ENCODE data around the gene SLC2A10.

The SLC2A10 gene

DNA sequence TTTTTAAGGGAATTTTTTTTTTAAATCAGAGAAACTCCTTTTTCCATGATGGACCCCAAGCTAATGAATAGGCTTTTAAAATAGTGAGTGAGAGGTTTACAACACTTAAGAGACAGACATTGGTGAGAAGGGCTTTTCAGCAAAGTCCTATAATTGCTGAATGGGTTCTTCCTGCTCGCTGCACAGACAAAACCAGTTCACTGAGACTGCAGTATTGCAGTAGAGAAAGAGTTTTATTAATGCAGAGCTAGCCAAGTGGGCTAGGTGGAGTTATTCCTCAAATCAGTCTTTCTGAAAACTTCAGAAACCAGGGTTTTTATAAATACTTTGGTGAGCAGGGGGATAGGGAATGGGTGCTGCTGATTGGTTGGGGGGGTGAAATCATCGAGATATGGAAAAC, 3.2 kb upstream of the SLC2A10 start:
- H3K4me1 ChIP-seq (ENCODE audit: control insufficient read depth, insufficient read depth, low read length), result no peaks in the 10 kb centered on the region
- H3K27ac ChIP-seq (ENCODE audit: extremely low read depth, low read depth, low read length), result no peak overlapping the region
- CTCF ChIA-PET, result interaction anchor here (1.1 kb wide), 1 partner anchor 193 kb away, joined by 4 read pairs; the partner anchor contains the start of gene ZNF334
- no peak for TF ChIP-seq MEIS1 (CRISPR knock-in tag; IDR thresholded peaks at IDR 0.05; ENCODE audit: borderline replicate concordance)
- no peak for TF ChIP-seq ZSCAN16 (tag by site-specific recombination; IDR thresholded peaks at IDR 0.05)
- TF ChIP-seq ZSCAN30 (tag by site-specific recombination; IDR thresholded peaks at IDR 0.05), result no peak
- no peak for TF ChIP-seq ZNF571 (tag by site-specific recombination; IDR thresholded peaks at IDR 0.05)
- no peak for TF ChIP-seq ZNF544 (tag by site-specific recombination; IDR thresholded peaks at IDR 0.05)
- TF ChIP-seq, protein P1, sequence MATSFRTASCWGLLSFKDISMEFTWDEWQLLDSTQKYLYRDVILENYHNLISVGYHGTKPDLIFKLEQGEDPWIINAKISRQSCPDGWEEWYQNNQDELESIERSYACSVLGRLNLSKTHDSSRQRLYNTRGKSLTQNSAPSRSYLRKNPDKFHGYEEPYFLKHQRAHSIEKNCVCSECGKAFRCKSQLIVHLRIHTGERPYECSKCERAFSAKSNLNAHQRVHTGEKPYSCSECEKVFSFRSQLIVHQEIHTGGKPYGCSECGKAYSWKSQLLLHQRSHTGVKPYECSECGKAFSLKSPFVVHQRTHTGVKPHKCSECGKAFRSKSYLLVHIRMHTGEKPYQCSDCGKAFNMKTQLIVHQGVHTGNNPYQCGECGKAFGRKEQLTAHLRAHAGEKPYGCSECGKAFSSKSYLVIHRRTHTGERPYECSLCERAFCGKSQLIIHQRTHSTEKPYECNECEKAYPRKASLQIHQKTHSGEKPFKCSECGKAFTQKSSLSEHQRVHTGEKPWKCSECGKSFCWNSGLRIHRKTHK (tag by site-specific recombination; IDR thresholded peaks at IDR 0.05), result no peak
- no peak for TF ChIP-seq ZXDB (tag by site-specific recombination; IDR thresholded peaks at IDR 0.05)
- TF ChIP-seq, protein P2, sequence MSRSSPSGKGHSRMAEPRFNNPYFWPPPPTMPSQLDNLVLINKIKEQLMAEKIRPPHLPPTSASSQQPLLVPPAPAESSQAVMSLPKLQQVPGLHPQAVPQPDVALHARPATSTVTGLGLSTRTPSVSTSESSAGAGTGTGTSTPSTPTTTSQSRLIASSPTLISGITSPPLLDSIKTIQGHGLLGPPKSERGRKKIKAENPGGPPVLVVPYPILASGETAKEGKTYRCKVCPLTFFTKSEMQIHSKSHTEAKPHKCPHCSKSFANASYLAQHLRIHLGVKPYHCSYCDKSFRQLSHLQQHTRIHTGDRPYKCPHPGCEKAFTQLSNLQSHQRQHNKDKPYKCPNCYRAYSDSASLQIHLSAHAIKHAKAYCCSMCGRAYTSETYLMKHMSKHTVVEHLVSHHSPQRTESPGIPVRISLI (tag by site-specific recombination; IDR thresholded peaks at IDR 0.05), result no peak
- TF ChIP-seq, protein P3, sequence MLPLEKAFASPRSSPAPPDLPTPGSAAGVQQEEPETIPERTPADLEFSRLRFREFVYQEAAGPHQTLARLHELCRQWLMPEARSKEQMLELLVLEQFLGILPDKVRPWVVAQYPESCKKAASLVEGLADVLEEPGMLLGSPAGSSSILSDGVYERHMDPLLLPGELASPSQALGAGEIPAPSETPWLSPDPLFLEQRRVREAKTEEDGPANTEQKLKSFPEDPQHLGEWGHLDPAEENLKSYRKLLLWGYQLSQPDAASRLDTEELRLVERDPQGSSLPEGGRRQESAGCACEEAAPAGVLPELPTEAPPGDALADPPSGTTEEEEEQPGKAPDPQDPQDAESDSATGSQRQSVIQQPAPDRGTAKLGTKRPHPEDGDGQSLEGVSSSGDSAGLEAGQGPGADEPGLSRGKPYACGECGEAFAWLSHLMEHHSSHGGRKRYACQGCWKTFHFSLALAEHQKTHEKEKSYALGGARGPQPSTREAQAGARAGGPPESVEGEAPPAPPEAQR (tag by site-specific recombination; IDR thresholded peaks at IDR 0.05), result no peak
- TF ChIP-seq ZNF600 (tag by site-specific recombination; IDR thresholded peaks at IDR 0.05), result no peak
- no peak for TF ChIP-seq TRIM28 (IDR thresholded peaks at IDR 0.05; ENCODE audit: borderline replicate concordance, low read length)
- TF ChIP-seq ZNF239 (tag by site-specific recombination; IDR thresholded peaks at IDR 0.05), result no peak
- no peak for TF ChIP-seq ZNF10 (tag by site-specific recombination; IDR thresholded peaks at IDR 0.05)
- TF ChIP-seq ZNF221 (tag by site-specific recombination; IDR thresholded peaks at IDR 0.05; ENCODE audit: borderline replicate concordance), result no peak
- TF ChIP-seq ZNF529 (tag by site-specific recombination; IDR thresholded peaks at IDR 0.05; ENCODE audit: insufficient replicate concordance), result no peak
- no peak for TF ChIP-seq SP2 (tag by site-specific recombination; IDR thresholded peaks at IDR 0.05)
- TF ChIP-seq ZNF610 (tag by site-specific recombination; IDR thresholded peaks at IDR 0.05; ENCODE audit: borderline replicate concordance), result no peak
- no peak for TF ChIP-seq ZBTB17 (tag by site-specific recombination; IDR thresholded peaks at IDR 0.05)
- H3K4me3 ChIP-seq (ENCODE audit: low read depth, low read length), result no peak overlapping the region
- POLR2A ChIA-PET, result no interaction called here
- no peaks in the 10 kb centered on the region for H3K9me3 ChIP-seq (ENCODE audit: control insufficient read depth, insufficient read depth, low read depth, low read length)
- no peaks in the 10 kb centered on the region for H3K36me3 ChIP-seq (ENCODE audit: control insufficient read depth in 2 of 2, insufficient read depth in 1 of 2, low read length in 2 of 2)

DNA sequence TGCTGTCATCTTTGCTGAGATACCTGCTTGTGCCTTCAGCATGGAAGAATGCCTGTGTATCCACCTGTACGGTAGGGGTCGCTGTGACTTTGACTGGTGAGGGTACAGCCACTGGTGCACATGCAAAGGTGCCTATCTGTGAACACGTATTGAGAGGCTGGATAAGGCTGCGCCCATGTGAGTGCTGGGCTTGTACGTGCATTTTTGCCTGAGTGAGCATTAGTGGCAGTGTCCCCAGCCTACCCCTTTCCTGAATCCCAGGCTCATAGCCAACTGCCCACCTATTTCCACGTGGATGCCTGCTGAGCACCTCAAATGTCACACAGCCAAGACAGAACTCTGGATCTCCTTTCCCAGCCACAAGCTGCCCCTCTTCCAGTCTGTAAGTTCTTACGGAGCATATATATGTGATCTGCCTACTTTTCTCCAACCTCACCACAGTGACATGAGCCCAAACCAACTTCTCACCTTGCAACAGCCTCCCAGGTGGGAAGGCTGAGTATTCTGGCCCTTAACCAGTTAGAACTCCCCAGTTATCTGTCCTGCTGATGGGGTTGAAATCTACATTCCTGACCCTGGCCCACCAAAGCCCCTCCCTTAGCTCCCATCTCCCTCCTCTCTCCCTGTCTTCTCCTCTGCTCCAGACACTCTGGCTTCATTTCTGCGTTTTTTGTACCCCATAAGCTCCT, 1.1 kb upstream of the SLC2A10 start:
- no peaks in the 10 kb centered on the region for H3K36me3 ChIP-seq (ENCODE audit: control insufficient read depth in 2 of 2, insufficient read depth in 1 of 2, low read length in 2 of 2)
- H3K27ac ChIP-seq (ENCODE audit: extremely low read depth, low read depth, low read length), result no peak overlapping the region
- H3K9me3 ChIP-seq (ENCODE audit: control insufficient read depth, insufficient read depth, low read depth, low read length), result no peaks in the 10 kb centered on the region
- ChIA-PET CTCF (interaction anchor here (0.6 to 2.2 kb wide), 9 partner anchors 9 to 733 kb away, joined by 3 to 11 read pairs (median 4); no protein-coding TSS in a partner anchor), POLR2A (no interaction called here)
- H3K4me1 ChIP-seq (ENCODE audit: control insufficient read depth, insufficient read depth, low read length), result no peaks in the 10 kb centered on the region
- H3K4me3 ChIP-seq (ENCODE audit: low read depth, low read length), result no peak overlapping the region
- TF ChIP-seq, protein P4, sequence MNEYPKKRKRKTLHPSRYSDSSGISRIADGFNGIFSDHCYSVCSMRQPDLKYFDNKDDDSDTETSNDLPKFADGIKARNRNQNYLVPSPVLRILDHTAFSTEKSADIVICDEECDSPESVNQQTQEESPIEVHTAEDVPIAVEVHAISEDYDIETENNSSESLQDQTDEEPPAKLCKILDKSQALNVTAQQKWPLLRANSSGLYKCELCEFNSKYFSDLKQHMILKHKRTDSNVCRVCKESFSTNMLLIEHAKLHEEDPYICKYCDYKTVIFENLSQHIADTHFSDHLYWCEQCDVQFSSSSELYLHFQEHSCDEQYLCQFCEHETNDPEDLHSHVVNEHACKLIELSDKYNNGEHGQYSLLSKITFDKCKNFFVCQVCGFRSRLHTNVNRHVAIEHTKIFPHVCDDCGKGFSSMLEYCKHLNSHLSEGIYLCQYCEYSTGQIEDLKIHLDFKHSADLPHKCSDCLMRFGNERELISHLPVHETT (tag by site-specific recombination; IDR thresholded peaks at IDR 0.05), result no peak
- no peak for TF ChIP-seq MZF1 (tag by site-specific recombination; IDR thresholded peaks at IDR 0.05; ENCODE audit: borderline replicate concordance)
- TF ChIP-seq, protein P5, sequence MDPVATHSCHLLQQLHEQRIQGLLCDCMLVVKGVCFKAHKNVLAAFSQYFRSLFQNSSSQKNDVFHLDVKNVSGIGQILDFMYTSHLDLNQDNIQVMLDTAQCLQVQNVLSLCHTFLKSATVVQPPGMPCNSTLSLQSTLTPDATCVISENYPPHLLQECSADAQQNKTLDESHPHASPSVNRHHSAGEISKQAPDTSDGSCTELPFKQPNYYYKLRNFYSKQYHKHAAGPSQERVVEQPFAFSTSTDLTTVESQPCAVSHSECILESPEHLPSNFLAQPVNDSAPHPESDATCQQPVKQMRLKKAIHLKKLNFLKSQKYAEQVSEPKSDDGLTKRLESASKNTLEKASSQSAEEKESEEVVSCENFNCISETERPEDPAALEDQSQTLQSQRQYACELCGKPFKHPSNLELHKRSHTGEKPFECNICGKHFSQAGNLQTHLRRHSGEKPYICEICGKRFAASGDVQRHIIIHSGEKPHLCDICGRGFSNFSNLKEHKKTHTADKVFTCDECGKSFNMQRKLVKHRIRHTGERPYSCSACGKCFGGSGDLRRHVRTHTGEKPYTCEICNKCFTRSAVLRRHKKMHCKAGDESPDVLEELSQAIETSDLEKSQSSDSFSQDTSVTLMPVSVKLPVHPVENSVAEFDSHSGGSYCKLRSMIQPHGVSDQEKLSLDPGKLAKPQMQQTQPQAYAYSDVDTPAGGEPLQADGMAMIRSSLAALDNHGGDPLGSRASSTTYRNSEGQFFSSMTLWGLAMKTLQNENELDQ (tag by site-specific recombination; IDR thresholded peaks at IDR 0.05; ENCODE audit: low read depth), result no peak
- TF ChIP-seq ZNF76 (tag by site-specific recombination; IDR thresholded peaks at IDR 0.05; ENCODE audit: borderline replicate concordance, low read depth), result no peak
- TF ChIP-seq ZBTB7A (tag by site-specific recombination; IDR thresholded peaks at IDR 0.05; ENCODE audit: low read depth), result no peak
- no peak for TF ChIP-seq SETDB1 (IDR thresholded peaks at IDR 0.05; ENCODE audit: insufficient read length, low read length)
- TF ChIP-seq, protein P6, sequence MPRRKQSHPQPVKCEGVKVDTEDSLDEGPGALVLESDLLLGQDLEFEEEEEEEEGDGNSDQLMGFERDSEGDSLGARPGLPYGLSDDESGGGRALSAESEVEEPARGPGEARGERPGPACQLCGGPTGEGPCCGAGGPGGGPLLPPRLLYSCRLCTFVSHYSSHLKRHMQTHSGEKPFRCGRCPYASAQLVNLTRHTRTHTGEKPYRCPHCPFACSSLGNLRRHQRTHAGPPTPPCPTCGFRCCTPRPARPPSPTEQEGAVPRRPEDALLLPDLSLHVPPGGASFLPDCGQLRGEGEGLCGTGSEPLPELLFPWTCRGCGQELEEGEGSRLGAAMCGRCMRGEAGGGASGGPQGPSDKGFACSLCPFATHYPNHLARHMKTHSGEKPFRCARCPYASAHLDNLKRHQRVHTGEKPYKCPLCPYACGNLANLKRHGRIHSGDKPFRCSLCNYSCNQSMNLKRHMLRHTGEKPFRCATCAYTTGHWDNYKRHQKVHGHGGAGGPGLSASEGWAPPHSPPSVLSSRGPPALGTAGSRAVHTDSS (tag by site-specific recombination; IDR thresholded peaks at IDR 0.05), result no peak
- TF ChIP-seq ZNF335 (tag by site-specific recombination; conservative IDR thresholded peaks at IDR 0.05), result no peak
- no peak for TF ChIP-seq YY1 (tag by site-specific recombination; IDR thresholded peaks at IDR 0.05)
